NOMO-1 (cell line): Measurements from ENCODE around the gene RIC3.

Experiments used
- DNase-seq, 2 experiments: peaks; one replicate each; lab custom pipeline; 2025; ENCODE audit not compliant: unreplicated experiment in 2 of 2; lab: John Stamatoyannopoulos, UW

The RIC3 gene

GRCh38 chr11:8168485-8169257 lies at the start of gene RIC3:
Gene RIC3, minus strand, starts transcription at chr11:8169025. Its CDS starts 36 bp downstream, at chr11:8168989.
- DNase-seq, result no peak

GRCh38 chr11:8218409-8218808 lies 49.6 kb upstream of the RIC3 start:
- DNase-seq, result no peak

- no peak for DNase-seq
Measured at GRCh38 chr11:8217926-8218325, 49.1 kb upstream of the RIC3 start.

GRCh38 chr11:8217136-8217535 lies 48.3 kb upstream of the RIC3 start:
- DNase-seq, result no peak

GRCh38 chr11:8213376-8213775 lies 44.6 kb upstream of the RIC3 start:
- no peak for DNase-seq

GRCh38 chr11:8209208-8209807 lies 40.5 kb upstream of the RIC3 start:
- peak; percentile 18 to 37 for DNase-seq

- no peak for DNase-seq
Measured at GRCh38 chr11:8207080-8208000, 38.5 kb upstream of the RIC3 start.

- DNase-seq, result peak; percentile 52 to 69
Measured at GRCh38 chr11:8206251-8207079, 37.6 kb upstream of the RIC3 start.

- DNase-seq, result no peak
Measured at GRCh38 chr11:8205566-8205965, 36.7 kb upstream of the RIC3 start.

GRCh38 chr11:8204596-8204995 lies 35.8 kb upstream of the RIC3 start:
- DNase-seq, result no peak

GRCh38 chr11:8204025-8204424 lies 35.2 kb upstream of the RIC3 start:
- no peak for DNase-seq

- DNase-seq, result no peak
Measured at GRCh38 chr11:8203414-8203715, 34.5 kb upstream of the RIC3 start.

GRCh38 chr11:8202516-8203413 lies 33.9 kb upstream of the RIC3 start:
- DNase-seq, result no peak

GRCh38 chr11:8201644-8202365 lies 33.0 kb upstream of the RIC3 start:
- DNase-seq, result peak; percentile 55 to 87

GRCh38 chr11:8199676-8200075 lies 30.9 kb upstream of the RIC3 start:
- no peak for DNase-seq

- no peak for DNase-seq
Measured at GRCh38 chr11:8196749-8197148, 27.9 kb upstream of the RIC3 start.

- DNase-seq, result peak in 1 of 2 experiments; percentile 5
Measured at GRCh38 chr11:8194956-8195355, 26.1 kb upstream of the RIC3 start.

- DNase-seq, result no peak
Measured at GRCh38 chr11:8192896-8193209, 24.0 kb upstream of the RIC3 start.
